Measurements from ENCODE around the gene GAST. TPM values are rescaled to one million over a fixed set of nuclear protein-coding genes. Genes with fewer than 3 reads are reported as not detected.

GAST gene
- total and polyA plus RNA-seq, 2 of the 13 experiments (the other 11 are each of a cell fraction or from before 2014, with no cell fraction given): 0.32 to 0.42 TPM

- TF ChIP-seq ZNF607 (CRISPR knock-in tag; IDR thresholded peaks at IDR 0.05; ENCODE audit: borderline replicate concordance) (peak; percentile 51; the same call in 1 of the 2 replicates), ARHGAP35 (CRISPR knock-in tag; IDR thresholded peaks at IDR 0.05; ENCODE audit: borderline replicate concordance) (peak; percentile 27; the same call in 1 of the 2 replicates), ZNF605 (CRISPR knock-in tag; IDR thresholded peaks at IDR 0.05) (no peak), ZNF431 (CRISPR knock-in tag; IDR thresholded peaks at IDR 0.05; ENCODE audit: borderline replicate concordance, low read depth) (no peak), CCDC6 (CRISPR knock-in tag; IDR thresholded peaks at IDR 0.05) (no peak), RXRA (CRISPR knock-in tag; IDR thresholded peaks at IDR 0.05) (peak; percentile 46; the same call in 1 of the 2 replicates), ZNF652 (CRISPR knock-in tag; IDR thresholded peaks at IDR 0.05; ENCODE audit: borderline replicate concordance, low read depth) (peak; percentile 94), NR2C2 (CRISPR knock-in tag; IDR thresholded peaks at IDR 0.05; ENCODE audit: borderline replicate concordance) (no peak), PREB (CRISPR knock-in tag; IDR thresholded peaks at IDR 0.05) (0 out of 2 replicates have a peak, but pooled peaks have one; percentile 7), ZNF780A (CRISPR knock-in tag; IDR thresholded peaks at IDR 0.05) (no peak), HMGA1 (CRISPR knock-in tag; conservative IDR thresholded peaks at IDR 0.05) (no peak), ZNF737 (CRISPR knock-in tag; IDR thresholded peaks at IDR 0.05; ENCODE audit: borderline replicate concordance) (0 out of 2 replicates have a peak, but pooled peaks have one; percentile 58), U2AF1 (optimal IDR thresholded peaks at IDR 0.05; ENCODE audit: low read depth, low read length) (no peak), LCORL (IDR thresholded peaks at IDR 0.05) (no peak), LCORL (CRISPR knock-in tag; IDR thresholded peaks at IDR 0.05) (0 out of 2 replicates have a peak, but pooled peaks have one; percentile 13), WIZ (CRISPR knock-in tag; IDR thresholded peaks at IDR 0.05) (peak; percentile 60; the same call in 1 of the 2 replicates), ZNF12 (CRISPR knock-in tag; IDR thresholded peaks at IDR 0.05) (no peak), ZNF850 (CRISPR knock-in tag; conservative IDR thresholded peaks at IDR 0.05) (no peak), ZNF501 (CRISPR knock-in tag; IDR thresholded peaks at IDR 0.05) (peak; percentile 88), CEBPB (IDR thresholded peaks at IDR 0.05; ENCODE audit: borderline replicate concordance, low read depth, low read length) (no peak), MTF2 (CRISPR knock-in tag; IDR thresholded peaks at IDR 0.05; ENCODE audit: borderline replicate concordance) (no peak), ZNF20 (CRISPR knock-in tag; IDR thresholded peaks at IDR 0.05) (no peak), ZNF337 (CRISPR knock-in tag; IDR thresholded peaks at IDR 0.05; ENCODE audit: borderline replicate concordance, low read depth) (no peak), RFX1 (IDR thresholded peaks at IDR 0.05) (no peak), KDM2A (CRISPR knock-in tag; IDR thresholded peaks at IDR 0.05; ENCODE audit: borderline replicate concordance, low read depth) (peak; percentile 7; the same call in 1 of the 2 replicates), TOE1 (CRISPR knock-in tag; IDR thresholded peaks at IDR 0.05) (no peak), ZNF788 (CRISPR knock-in tag; IDR thresholded peaks at IDR 0.05; ENCODE audit: borderline replicate concordance) (no peak), JARID2 (CRISPR knock-in tag; IDR thresholded peaks at IDR 0.05; ENCODE audit: insufficient replicate concordance) (no peak)
- TF ChIP-seq, protein P1, sequence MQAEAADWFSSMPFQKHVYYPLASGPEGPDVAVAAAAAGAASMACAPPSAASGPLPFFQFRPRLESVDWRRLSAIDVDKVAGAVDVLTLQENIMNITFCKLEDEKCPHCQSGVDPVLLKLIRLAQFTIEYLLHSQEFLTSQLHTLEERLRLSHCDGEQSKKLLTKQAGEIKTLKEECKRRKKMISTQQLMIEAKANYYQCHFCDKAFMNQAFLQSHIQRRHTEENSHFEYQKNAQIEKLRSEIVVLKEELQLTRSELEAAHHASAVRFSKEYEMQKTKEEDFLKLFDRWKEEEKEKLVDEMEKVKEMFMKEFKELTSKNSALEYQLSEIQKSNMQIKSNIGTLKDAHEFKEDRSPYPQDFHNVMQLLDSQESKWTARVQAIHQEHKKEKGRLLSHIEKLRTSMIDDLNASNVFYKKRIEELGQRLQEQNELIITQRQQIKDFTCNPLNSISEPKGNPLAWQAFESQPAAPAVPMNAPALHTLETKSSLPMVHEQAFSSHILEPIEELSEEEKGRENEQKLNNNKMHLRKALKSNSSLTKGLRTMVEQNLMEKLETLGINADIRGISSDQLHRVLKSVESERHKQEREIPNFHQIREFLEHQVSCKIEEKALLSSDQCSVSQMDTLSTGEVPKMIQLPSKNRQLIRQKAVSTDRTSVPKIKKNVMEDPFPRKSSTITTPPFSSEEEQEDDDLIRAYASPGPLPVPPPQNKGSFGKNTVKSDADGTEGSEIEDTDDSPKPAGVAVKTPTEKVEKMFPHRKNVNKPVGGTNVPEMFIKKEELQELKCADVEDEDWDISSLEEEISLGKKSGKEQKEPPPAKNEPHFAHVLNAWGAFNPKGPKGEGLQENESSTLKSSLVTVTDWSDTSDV (CRISPR knock-in tag; IDR thresholded peaks at IDR 0.05): 0 out of 2 replicates have a peak, but pooled peaks have one; percentile 5
Observed at GRCh38 chr17:41667280-41668041, 44.7 kb upstream of the GAST start (continued).

Data from HepG2 (cell line).